AG04449 (cell line): ENCODE data around the gene PDE2A.

Experiments used
- CTCF ChIA-PET: fragments of 350-600 bp; formaldehyde crosslinking; extraction: SDS; loops from one replicate; lab custom pipeline; 2021; ENCODE audit warnings: antibody characterized with exemption; lab: Yijun Ruan, JAX
- POLR2A ChIA-PET: fragments of 400-600, 350-600 bp; formaldehyde crosslinking; extraction: SDS; loops from one replicate; lab custom pipeline; 2020; ENCODE audit warnings: antibody characterized with exemption, inconsistent platforms; lab: Yijun Ruan, JAX
- DNase-seq: peaks from one replicate; pipeline ENCODE4 v3.0.0-alpha.2; 2010; ENCODE audit warnings: low read depth, low spot score
- H3K4me3 ChIP-seq: 2 replicates; pipeline ENCODE4 v1.5.1; 2011; ENCODE audit warnings: low read depth, mild to moderate bottlenecking, control low read depth, low read length
- TF ChIP-seq, protein P1 (sequence below): IDR thresholded peaks from one replicate; pipeline ENCODE4 v1.5.1; 2011; ENCODE audit warnings: mild to moderate bottlenecking, moderate library complexity, low read length, control low read depth, inconsistent platforms; ENCODE audit not compliant: insufficient read depth; ENCODE audit errors: missing control alignments

PDE2A gene

GRCh38 chr11:72579816-72580641 is 94.2 kb downstream of the PDE2A start:
- no peak for DNase-seq
- no peak overlapping the region for H3K4me3 ChIP-seq
- ChIA-PET POLR2A (no interaction called here), CTCF (interaction anchor here (1.3 to 1.6 kb wide), 3 partner anchors 8 to 108 kb away, joined by 4 to 9 read pairs (median 5); no protein-coding TSS in a partner anchor)
- TF ChIP-seq, protein P1, sequence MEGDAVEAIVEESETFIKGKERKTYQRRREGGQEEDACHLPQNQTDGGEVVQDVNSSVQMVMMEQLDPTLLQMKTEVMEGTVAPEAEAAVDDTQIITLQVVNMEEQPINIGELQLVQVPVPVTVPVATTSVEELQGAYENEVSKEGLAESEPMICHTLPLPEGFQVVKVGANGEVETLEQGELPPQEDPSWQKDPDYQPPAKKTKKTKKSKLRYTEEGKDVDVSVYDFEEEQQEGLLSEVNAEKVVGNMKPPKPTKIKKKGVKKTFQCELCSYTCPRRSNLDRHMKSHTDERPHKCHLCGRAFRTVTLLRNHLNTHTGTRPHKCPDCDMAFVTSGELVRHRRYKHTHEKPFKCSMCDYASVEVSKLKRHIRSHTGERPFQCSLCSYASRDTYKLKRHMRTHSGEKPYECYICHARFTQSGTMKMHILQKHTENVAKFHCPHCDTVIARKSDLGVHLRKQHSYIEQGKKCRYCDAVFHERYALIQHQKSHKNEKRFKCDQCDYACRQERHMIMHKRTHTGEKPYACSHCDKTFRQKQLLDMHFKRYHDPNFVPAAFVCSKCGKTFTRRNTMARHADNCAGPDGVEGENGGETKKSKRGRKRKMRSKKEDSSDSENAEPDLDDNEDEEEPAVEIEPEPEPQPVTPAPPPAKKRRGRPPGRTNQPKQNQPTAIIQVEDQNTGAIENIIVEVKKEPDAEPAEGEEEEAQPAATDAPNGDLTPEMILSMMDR = no peak

- CTCF ChIA-PET = interaction anchor here (1.3 to 1.6 kb wide), 4 partner anchors 9 to 107 kb away, joined by 4 to 9 read pairs (median 4); no protein-coding TSS in a partner anchor
- no peak for DNase-seq
- no peak overlapping the region for H3K4me3 ChIP-seq
- POLR2A ChIA-PET = no interaction called here
- TF ChIP-seq, protein P1 = no peak
These were observed 95.0 kb downstream of the PDE2A start for GRCh38 chr11:72578991-72579815.

DNA sequence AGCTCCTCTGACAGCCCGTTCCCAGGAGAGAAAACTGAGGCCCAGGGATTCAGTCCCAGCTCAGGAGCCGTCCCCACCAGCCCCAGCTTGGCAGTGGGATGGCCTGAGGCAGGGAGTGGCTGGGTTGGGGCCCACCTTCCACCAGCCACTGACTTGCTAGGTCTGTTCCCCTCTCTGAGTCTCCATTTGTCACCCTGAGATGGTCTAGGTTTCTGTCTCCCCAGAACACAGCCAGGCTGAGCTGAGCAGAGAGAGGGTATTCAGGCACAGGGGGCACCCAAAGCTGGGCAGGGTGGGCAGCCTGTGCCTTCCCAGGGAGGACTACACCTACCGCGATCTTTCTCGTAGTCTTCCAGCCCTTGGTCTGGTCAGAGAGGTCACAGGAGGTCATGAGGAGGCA is 95.7 kb downstream of the PDE2A start:
- no peak for DNase-seq
- no peak overlapping the region for H3K4me3 ChIP-seq
- TF ChIP-seq, protein P1 = no peak
- ChIA-PET CTCF (interaction anchor here (1.4 to 7.5 kb wide), 3 partner anchors 8 to 105 kb away, joined by 4 to 88 read pairs (median 5); no protein-coding TSS in a partner anchor), POLR2A (no interaction called here)

DNA sequence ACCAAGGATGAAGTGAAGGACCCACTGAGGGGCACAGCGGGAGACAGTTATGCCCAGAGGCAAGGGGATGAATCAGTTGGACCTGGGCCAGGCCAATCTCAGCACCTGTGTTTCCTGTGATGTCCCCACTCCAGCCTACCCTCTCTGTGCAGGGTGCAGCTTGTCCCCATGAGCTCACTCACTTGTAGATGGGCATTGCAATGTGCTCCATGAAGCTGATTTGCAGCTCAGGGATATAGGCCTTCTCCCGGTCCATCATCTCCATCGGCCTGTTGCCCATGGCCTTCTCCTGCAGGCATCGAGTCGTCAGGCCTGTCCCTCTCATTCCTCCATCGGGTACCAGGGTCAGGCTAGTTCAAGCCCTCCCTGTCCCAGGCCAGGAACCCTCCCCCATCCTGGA is 96.2 kb downstream of the PDE2A start:
- DNase-seq = no peak
- TF ChIP-seq, protein P1 = no peak
- CTCF ChIA-PET = interaction anchor here (1.6 to 7.5 kb wide), 2 partner anchors 8 to 106 kb away, joined by 4 to 88 read pairs; no protein-coding TSS in a partner anchor
- POLR2A ChIA-PET = no interaction called here
- H3K4me3 ChIP-seq = no peak overlapping the region

- H3K4me3 ChIP-seq = no peak overlapping the region
- DNase-seq = no peak
- ChIA-PET CTCF (interaction anchor here (1.3 to 7.5 kb wide), 3 partner anchors 9 to 107 kb away, joined by 4 to 88 read pairs (median 7); no protein-coding TSS in a partner anchor), POLR2A (no interaction called here)
- TF ChIP-seq, protein P1 = no peak
These were observed 96.9 kb downstream of the PDE2A start for GRCh38 chr11:72577271-72577721.
